Upper lobe of right lung (tissue), 1 donor: ENCODE results near the gene DNAH2. TPM values are rescaled to one million over a fixed set of nuclear protein-coding genes. Genes with fewer than 3 reads are reported as not detected.

ENCODE experiments used
- ATAC-seq: fragments of 200-7000 bp; cut with Tn5 transposase; one replicate; pipeline ENCODE4 v1.9.1; 2020; ENCODE audit warnings: mild to moderate bottlenecking, moderate library complexity
- DNase-seq: peaks from one replicate; pipeline ENCODE4 v3.0.0-alpha.2; 2020
- H3K27ac ChIP-seq: fragments of 200-600 bp; one replicate; pipeline ENCODE4 v1.8.0; 2022
- H3K27me3 ChIP-seq: fragments of 200-600 bp; one replicate; pipeline ENCODE4 v1.8.0; 2022; ENCODE audit warnings: mild to moderate bottlenecking
- H3K36me3 ChIP-seq: fragments of 200-600 bp; one replicate; pipeline ENCODE4 v1.8.0; 2022
- H3K4me1 ChIP-seq: fragments of 200-600 bp; one replicate; pipeline ENCODE4 v1.8.0; 2022
- H3K4me3 ChIP-seq: fragments of 200-600 bp; one replicate; pipeline ENCODE4 v1.8.0; 2022; ENCODE audit warnings: mild to moderate bottlenecking
- H3K9me3 ChIP-seq: fragments of 200-600 bp; one replicate; pipeline ENCODE4 v1.8.0; 2022
- intact Hi-C: fragments of 100-400 bp; cut with DNase I; formaldehyde crosslinking; loops from one replicate; pipeline ENCODE4 v1.11.0; 2022
- total RNA-seq: library from RNA; stranded (reverse); fragmentation: NEBNext Ultra II Directional; extraction: Animal tissue kit (Norgen Biotek cat#: 25700); gene quantifications from one replicate; pipeline ENCODE4 v1.2.1, GENCODE V29; 2021
- TF ChIP-seq, protein P1 (sequence below): fragments of 200-600 bp; IDR thresholded peaks from one replicate; pipeline ENCODE4 v1.8.0; 2022; ENCODE audit warnings: antibody characterized with exemption
- donor health status: DM: no; HTN: yes; CAD: no; lungs with severe emphysema.

Gene DNAH2
- total RNA-seq, 1 donor from 2014 or later: 0.58 TPM

DNA sequence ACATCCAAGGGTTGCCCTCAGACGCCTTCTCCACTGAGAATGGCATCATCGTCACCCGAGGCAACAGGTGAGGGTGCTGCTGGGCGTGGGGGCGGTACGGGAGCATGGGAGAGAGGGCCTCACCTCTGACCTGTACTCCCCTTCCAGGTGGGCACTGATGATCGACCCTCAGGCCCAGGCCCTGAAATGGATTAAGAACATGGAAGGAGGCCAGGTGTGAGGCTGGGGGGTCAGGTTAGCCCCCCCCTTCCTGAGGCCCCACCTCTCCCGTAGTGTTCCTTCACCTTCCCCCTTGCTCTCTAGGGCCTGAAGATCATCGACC, 100.1 kb downstream of the DNAH2 start:
- no peaks in the 10 kb centered on the region for H3K27me3 ChIP-seq
- H3K36me3 ChIP-seq: no peaks in the 10 kb centered on the region
- DNase-seq (no peak), ATAC-seq (no peak)
- intact Hi-C loops: no loop called here
- TF ChIP-seq, protein P1, sequence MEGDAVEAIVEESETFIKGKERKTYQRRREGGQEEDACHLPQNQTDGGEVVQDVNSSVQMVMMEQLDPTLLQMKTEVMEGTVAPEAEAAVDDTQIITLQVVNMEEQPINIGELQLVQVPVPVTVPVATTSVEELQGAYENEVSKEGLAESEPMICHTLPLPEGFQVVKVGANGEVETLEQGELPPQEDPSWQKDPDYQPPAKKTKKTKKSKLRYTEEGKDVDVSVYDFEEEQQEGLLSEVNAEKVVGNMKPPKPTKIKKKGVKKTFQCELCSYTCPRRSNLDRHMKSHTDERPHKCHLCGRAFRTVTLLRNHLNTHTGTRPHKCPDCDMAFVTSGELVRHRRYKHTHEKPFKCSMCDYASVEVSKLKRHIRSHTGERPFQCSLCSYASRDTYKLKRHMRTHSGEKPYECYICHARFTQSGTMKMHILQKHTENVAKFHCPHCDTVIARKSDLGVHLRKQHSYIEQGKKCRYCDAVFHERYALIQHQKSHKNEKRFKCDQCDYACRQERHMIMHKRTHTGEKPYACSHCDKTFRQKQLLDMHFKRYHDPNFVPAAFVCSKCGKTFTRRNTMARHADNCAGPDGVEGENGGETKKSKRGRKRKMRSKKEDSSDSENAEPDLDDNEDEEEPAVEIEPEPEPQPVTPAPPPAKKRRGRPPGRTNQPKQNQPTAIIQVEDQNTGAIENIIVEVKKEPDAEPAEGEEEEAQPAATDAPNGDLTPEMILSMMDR: no peak
- H3K4me1 ChIP-seq: no peaks in the 10 kb centered on the region
- H3K9me3 ChIP-seq: no peaks in the 10 kb centered on the region
- no peak overlapping the region for H3K4me3 ChIP-seq
- H3K27ac ChIP-seq: no peak overlapping the region

- TF ChIP-seq, protein P1: no peak
- H3K4me1 ChIP-seq: no peaks in the 10 kb centered on the region
- H3K27ac ChIP-seq: no peak overlapping the region
- ATAC-seq: no peak
- H3K27me3 ChIP-seq: no peaks in the 10 kb centered on the region
- H3K36me3 ChIP-seq: no peaks in the 10 kb centered on the region
- H3K9me3 ChIP-seq: no peaks in the 10 kb centered on the region
- DNase-seq: no peak
- intact Hi-C loops: no loop called here
- H3K4me3 ChIP-seq: no peak overlapping the region
Observed at GRCh38 chr17:7818026-7818425, 100.5 kb downstream of the DNAH2 start.

DNA sequence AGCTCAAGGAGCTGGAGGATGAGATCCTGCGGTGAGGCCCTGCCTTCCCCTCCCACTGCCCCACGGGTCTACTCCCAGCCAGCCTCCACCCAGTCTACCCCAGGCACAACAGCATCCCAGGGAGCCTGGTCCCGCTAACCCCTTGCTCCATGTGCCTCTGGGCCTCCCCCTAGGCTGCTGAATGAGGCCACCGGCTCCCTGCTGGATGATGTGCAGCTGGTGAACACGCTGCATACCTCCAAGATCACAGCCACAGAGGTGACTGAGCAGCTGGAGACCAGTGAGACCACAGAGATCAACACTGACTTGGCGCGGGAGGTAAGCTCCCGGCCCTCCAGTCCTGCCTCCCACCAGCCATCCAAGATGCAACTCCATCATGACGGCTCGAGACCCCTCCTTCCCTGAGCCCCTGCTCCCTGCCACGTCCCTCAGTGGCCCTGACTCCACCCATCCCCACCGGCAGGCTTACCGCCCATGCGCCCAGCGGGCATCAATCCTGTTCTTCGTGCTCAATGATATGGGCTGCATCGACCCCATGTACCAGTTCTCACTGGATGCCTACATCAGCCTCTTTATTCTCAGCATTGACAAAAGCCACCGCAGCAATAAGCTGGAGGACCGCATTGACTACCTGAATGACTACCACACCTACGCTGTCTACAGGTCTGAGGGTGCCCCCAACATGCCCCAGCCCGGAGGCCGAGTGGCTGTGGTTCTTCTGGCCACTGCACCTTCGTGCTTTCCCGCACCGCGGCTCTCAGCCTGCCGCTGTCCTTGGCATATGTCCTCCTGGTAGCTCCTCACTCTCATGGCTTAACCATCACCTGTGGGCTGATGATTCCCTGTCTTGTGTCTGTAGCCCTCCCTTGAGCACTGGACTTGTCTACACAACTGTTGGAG, 101.5 kb downstream of the DNAH2 start:
- Histone ChIP-seq H3K27ac (no peak overlapping the region), H3K9me3 (no peaks in the 10 kb centered on the region), H3K4me3 (no peak overlapping the region), H3K4me1 (no peaks in the 10 kb centered on the region), H3K27me3 (no peaks in the 10 kb centered on the region), H3K36me3 (no peaks in the 10 kb centered on the region)
- no peak for DNase-seq
- ATAC-seq: no peak
- TF ChIP-seq, protein P1: no peak
- intact Hi-C loops: no loop called here

- intact Hi-C loops: no loop called here
- H3K4me1 ChIP-seq: no peaks in the 10 kb centered on the region
- no peak overlapping the region for H3K27ac ChIP-seq
- H3K36me3 ChIP-seq: no peaks in the 10 kb centered on the region
- H3K9me3 ChIP-seq: no peaks in the 10 kb centered on the region
- H3K4me3 ChIP-seq: no peak overlapping the region
- ATAC-seq (no peak), DNase-seq (no peak)
- H3K27me3 ChIP-seq: no peaks in the 10 kb centered on the region
- TF ChIP-seq, protein P1: no peak
Observed at GRCh38 chr17:7820231-7820630, 102.7 kb downstream of the DNAH2 start.

DNA sequence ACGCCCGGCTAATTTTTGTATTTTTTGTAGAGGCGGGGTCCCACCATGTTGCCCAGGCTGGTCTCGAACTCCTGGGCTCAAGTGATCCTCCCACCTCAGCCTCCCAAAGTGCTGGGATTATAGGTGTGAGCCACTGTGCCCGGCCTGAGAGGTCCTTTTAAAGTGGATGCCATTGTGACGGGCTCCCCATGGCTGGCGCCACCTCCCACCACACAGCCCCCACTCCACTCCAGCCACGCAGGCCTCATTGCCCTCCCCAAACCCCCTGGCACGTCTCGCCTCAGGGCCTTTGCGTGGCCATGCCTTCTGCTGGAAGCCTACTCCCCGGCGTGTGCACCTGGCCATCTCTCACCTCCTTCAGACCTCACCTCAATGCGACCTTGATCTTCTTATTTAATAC, 104.6 kb downstream of the DNAH2 start:
- Histone ChIP-seq H3K9me3 (no peaks in the 10 kb centered on the region), H3K27ac (no peak overlapping the region), H3K27me3 (no peaks in the 10 kb centered on the region), H3K4me3 (no peak overlapping the region), H3K36me3 (no peaks in the 10 kb centered on the region), H3K4me1 (no peaks in the 10 kb centered on the region)
- DNase-seq (no peak), ATAC-seq (no peak)
- TF ChIP-seq, protein P1: no peak
- intact Hi-C loops: no loop called here
